ENCODE measurements around the gene COL1A1. TPM values are rescaled to one million over a fixed set of nuclear protein-coding genes. Genes with fewer than 3 reads are reported as not detected.

COL1A1 gene
- polyA plus RNA-seq, 1 of the 3 experiments (the other 2 are of a cell fraction) = 1,461 TPM

DNA sequence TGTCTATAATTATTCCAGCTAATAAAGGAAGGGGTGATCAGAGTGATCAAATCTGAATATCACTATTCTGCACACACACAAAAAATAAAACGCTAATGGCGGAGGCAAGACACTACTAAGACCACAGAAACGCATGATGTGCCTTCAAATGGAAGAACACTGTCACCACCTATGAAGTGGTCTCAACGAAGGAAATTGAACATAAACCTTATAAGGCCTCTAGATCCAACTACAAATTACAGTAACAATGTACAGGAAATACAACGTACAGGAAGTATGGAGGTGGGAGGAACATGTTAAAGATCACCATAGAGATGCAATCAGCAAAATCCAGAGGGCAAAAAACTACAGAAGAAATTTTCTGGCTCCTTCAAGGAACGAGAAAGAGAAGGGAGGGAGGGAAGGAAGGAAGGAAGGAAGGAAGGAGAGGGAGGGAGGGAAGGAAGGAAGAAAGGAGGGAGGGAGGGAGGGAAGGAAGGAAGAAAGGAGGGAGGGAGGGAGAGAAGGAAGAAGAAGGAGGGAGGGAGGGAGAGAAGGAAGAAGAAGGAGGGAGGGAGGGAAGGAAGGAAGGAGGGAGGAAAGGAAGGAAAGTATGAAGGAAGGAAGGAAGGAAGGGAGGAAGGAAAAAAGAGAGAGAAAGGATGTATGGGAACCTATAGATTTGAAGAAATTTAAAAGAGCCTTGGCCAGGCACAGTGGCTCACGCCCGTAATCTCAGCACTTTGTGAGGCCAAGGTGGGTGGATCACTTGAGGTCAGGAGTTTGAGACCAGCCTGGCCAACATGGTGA is 38.8 kb downstream of the COL1A1 start:
- Histone ChIP-seq H3K36me3 (replicated peaks in 1 of 2; ENCODE audit: control insufficient read depth in 1 of 2, insufficient read depth in 2 of 2, low read length in 1 of 2) (no peaks in the 10 kb centered on the region), H3K27me3 (ENCODE audit: insufficient read depth) (no peaks in the 10 kb centered on the region), H3K4me3 (ENCODE audit: low read depth in 2 of 2, low read length in 1 of 2) (no peak overlapping the region), H3K79me2 (ENCODE audit: insufficient read depth) (no peaks in the 10 kb centered on the region), H3K4me1 (ENCODE audit: control insufficient read depth in 1 of 2, insufficient read depth in 2 of 2, low read depth in 1 of 2, low read length in 1 of 2) (peaks cover 3 to 10% of the 10 kb centered on the region in 2 experiments; a peak in 1 of 4 replicates), H4K20me1 (ENCODE audit: insufficient read depth) (no peaks in the 10 kb centered on the region), H3F3A (replicated peaks; ENCODE audit: insufficient read depth) (peaks cover 16% of the 10 kb centered on the region), H3K9me2 (no peaks in the 10 kb centered on the region), H2AFZ (ENCODE audit: low read depth) (no peak overlapping the region), H3K27ac (ENCODE audit: low read depth in 2 of 2, low read length in 1 of 2) (no peak overlapping the region), H3K9ac (no peak overlapping the region), H3K9me3 (no peaks in the 10 kb centered on the region), H3K4me2 (no peak overlapping the region)
- no peak for TF ChIP-seq GABPA (IDR thresholded peaks at IDR 0.05; ENCODE audit: low read depth)
- TF ChIP-seq GATA2 (CRISPR knock-in tag; IDR thresholded peaks at IDR 0.05) = no peak
- no peak for TF ChIP-seq SIN3A (IDR thresholded peaks at IDR 0.05; ENCODE audit: borderline replicate concordance, low read depth, low read length)
- no peak for TF ChIP-seq NFIC (IDR thresholded peaks at IDR 0.05; ENCODE audit: borderline replicate concordance)
- no peak for TF ChIP-seq IRF3 (IDR thresholded peaks at IDR 0.05; ENCODE audit: low read depth, low read length)
- no peak for TF ChIP-seq RXRA (IDR thresholded peaks at IDR 0.05; ENCODE audit: borderline replicate concordance, low read depth)
- TF ChIP-seq ELF1 (IDR thresholded peaks at IDR 0.05) = no peak
- TF ChIP-seq CTCF (IDR thresholded peaks at IDR 0.05) = no peak
- TF ChIP-seq POLR2AphosphoS5 (IDR thresholded peaks at IDR 0.05; ENCODE audit: low read depth, low read length) = no peak
- TF ChIP-seq RAD21 (IDR thresholded peaks at IDR 0.05; ENCODE audit: low read length) = no peak
- TF ChIP-seq EP300 (IDR thresholded peaks at IDR 0.05; ENCODE audit: borderline replicate concordance in 1 of 2, low read depth in 1 of 2, low read length in 1 of 2) = no peak
- no peak for TF ChIP-seq SMC3 (IDR thresholded peaks at IDR 0.05; ENCODE audit: low read depth, low read length)
- TF ChIP-seq RFX5 (IDR thresholded peaks at IDR 0.05; ENCODE audit: low read length) = no peak
- TF ChIP-seq, protein P1, sequence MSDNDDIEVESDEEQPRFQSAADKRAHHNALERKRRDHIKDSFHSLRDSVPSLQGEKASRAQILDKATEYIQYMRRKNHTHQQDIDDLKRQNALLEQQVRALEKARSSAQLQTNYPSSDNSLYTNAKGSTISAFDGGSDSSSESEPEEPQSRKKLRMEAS (IDR thresholded peaks at IDR 0.05; ENCODE audit: low read depth) = no peak
- POLR2A ChIA-PET = interaction anchor here (0.9 to 2.7 kb wide), 8 partner anchors 11 to 71 kb away, joined by 3 to 30 read pairs (median 4); no protein-coding TSS in a partner anchor
- no peak for DNase-seq
- 85% methylated on average over 8 of the region's 8 CpGs for WGBS (ENCODE audit: low lambda C conversion rate)
- CTCF ChIA-PET = interaction anchor here (0.6 to 17.0 kb wide), 54 partner anchors 7 to 367 kb away, joined by 3 to 517 read pairs (median 9); partner anchors contain the start of genes COL1A1, PDK2, PPP1R9B and SAMD14
